Stomach (tissue), 4 donors: ENCODE results near the gene FASTKD1.
"Not testable (repeated sequence)": the region's sequence is repeated elsewhere in the genome, so short reads cannot be mapped to it uniquely, and the experiment has no call there.

Experiments used
- POLR2A ChIP-seq, 4 donors: fragments of 450-650 bp; IDR thresholded peaks; one replicate each; pipeline ENCODE4 v1.6.1; 2016; ENCODE audit warnings: antibody characterized with exemption in 4 of 4, control low read depth in 2 of 4, mild to moderate bottlenecking in 1 of 4, moderate library complexity in 1 of 4
- TF ChIP-seq, protein P1 (sequence below), 7 experiments: fragments of 450-650 bp in 4 of 7; fragments of 200-600 bp in 3 of 7; sonication (generic) in 3 of 7; IDR thresholded peaks; one replicate each; pipeline ENCODE4 v1.5.1; 2016 to 2019; ENCODE audit warnings: antibody characterized with exemption in 7 of 7, control low read depth in 2 of 7, mild to moderate bottlenecking in 1 of 7

DNA sequence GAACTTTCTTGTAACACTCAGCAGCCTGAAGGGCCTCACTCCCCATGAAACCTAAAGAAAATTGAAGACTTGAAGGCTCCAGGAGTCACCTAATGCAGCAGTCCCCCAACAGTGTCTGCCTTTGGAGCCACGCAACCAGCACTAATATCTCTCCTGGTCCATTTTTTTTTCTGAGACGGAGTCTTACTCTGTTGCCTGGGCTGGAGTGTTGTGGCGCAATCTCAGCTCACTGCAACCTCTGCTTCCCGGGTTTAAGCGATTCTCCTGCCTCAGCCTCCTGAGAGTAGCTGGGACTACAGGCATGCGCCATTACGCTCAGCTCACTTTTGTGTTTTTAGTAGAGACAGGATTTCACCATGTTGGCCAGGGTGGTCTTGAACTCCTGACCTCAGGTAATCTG, 22.9 kb upstream of the FASTKD1 start:
- not testable (repeated sequence) for TF ChIP-seq POLR2A (IDR thresholded peaks at IDR 0.05)
- TF ChIP-seq, protein P1, sequence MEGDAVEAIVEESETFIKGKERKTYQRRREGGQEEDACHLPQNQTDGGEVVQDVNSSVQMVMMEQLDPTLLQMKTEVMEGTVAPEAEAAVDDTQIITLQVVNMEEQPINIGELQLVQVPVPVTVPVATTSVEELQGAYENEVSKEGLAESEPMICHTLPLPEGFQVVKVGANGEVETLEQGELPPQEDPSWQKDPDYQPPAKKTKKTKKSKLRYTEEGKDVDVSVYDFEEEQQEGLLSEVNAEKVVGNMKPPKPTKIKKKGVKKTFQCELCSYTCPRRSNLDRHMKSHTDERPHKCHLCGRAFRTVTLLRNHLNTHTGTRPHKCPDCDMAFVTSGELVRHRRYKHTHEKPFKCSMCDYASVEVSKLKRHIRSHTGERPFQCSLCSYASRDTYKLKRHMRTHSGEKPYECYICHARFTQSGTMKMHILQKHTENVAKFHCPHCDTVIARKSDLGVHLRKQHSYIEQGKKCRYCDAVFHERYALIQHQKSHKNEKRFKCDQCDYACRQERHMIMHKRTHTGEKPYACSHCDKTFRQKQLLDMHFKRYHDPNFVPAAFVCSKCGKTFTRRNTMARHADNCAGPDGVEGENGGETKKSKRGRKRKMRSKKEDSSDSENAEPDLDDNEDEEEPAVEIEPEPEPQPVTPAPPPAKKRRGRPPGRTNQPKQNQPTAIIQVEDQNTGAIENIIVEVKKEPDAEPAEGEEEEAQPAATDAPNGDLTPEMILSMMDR (IDR thresholded peaks at IDR 0.05) = not testable (repeated sequence)
